Glomerular visceral epithelial cell (primary cell): Measurements from ENCODE around the gene DOHH.

ENCODE experiments used
- DNase-seq: peaks from one replicate; pipeline ENCODE4 v3.0.0-alpha.2; 2016; ENCODE audit errors: extremely low spot score

The DOHH gene

GRCh38 chr19:3441986-3442329 lies 58.5 kb downstream of the DOHH start:
- DNase-seq: no peak

DNA sequence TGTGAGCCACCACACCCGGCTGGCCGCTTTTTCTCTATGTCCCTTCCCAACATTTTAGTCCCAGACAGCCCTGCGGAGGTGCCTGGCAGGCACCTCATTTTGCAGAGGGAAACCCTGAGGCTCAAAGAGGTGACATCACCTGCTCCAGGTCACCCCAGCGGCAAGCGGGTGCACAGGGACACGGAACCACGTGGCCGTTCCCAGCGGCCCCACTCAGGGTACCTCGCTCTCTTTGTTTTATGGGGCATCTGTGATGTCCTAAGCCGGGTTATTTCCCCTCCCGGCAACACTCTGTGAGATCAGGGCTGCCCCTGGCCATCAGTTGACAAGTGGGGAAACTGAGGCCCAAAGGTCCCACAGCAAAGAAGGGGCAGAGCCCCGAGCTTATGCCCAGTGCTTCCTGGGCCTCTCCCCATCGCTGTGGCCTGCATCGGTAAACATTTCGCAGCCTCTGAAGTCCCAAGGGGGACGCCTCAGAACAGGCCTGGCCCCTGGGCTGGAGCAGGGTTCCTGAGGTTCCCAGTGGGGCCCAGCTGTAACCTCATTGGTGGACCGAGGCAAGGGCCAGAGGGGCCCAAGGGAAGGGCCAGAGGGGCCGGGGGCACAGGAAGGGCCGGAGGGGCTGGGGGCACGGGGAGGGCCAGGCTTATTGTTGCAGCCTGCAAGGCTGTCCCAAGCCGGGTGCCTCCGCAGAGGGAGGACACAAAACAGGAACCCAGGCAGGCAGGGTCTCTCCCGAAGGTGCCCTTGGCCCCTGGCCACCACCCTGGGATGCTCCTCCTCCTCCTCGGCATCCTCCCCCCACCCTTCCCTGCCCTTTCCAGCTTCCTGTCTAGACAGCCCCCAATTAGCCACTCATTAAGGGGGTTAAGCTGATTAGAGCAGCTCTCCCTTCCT lies 59.1 kb downstream of the DOHH start:
- DNase-seq: no peak
